Measurements from ENCODE around the gene CBR1. TPM values are rescaled to one million over a fixed set of nuclear protein-coding genes. Genes with fewer than 3 reads are reported as not detected.
A peak's percentile ranks its signal among the peaks of the same experiment; 100 is the strongest.

CBR1 gene
- total RNA-seq (2013) = 63.1 TPM
- 100 to 1,000 TPM in 2 of 3 donors, 10 to 100 TPM in 1; 36.9 to 114 (median 100) TPM for polyA plus RNA-seq
- polyA minus RNA-seq = 59.3 and 146 TPM in 2 replicates
- 1.3 to 8.0 (median 5.4) reads per million in 11 experiments for total RNA-seq

- peaks cover 29 to 35% of the 10 kb centered on the region in 2 donors for H3K36me3 Mint-ChIP-seq
- Histone ChIP-seq H3K36me3 (replicated peaks in 1 of 2; ENCODE audit: control insufficient read depth in 1 of 2, insufficient read depth in 2 of 2, low read length in 2 of 2) (peaks cover 16 to 34% of the 10 kb centered on the region in 2 donors), H3K79me2 (ENCODE audit: insufficient read depth, low read length) (peaks cover 14% of the 10 kb centered on the region), H4K20me1 (ENCODE audit: insufficient read depth, low read length) (peaks cover 3% of the 10 kb centered on the region), H3K27me3 (ENCODE audit: control insufficient read depth in 2 of 2, insufficient read depth in 2 of 2, low read length in 2 of 2) (no peaks in the 10 kb centered on the region), H3K9ac (ENCODE audit: insufficient read depth, low read length, poor library complexity, severe bottlenecking) (peak within 1 kb of the TSS; percentile 64), H3K4me3 (replicated peaks in 1 of 3; ENCODE audit: low read depth in 2 of 3, low read length in 3 of 3) (peak within 1 kb of the TSS; percentile 50 to 87 (median 78)), H3K4me1 (ENCODE audit: control insufficient read depth in 1 of 2, insufficient read depth in 2 of 2, low read length in 2 of 2) (peaks cover 26 to 41% of the 10 kb centered on the region in 2 donors), H2AFZ (ENCODE audit: insufficient read depth, low read depth, low read length, poor library complexity, severe bottlenecking) (peak within 1 kb of the TSS; percentile 97), H3K27ac (ENCODE audit: low read depth in 1 of 2, low read length in 2 of 2) (peak within 1 kb of the TSS; percentile 13 to 68), H3K9me3 (replicated peaks in 1 of 2; ENCODE audit: control insufficient read depth in 1 of 2, insufficient read depth in 1 of 2, low read length in 2 of 2) (peaks cover 10 to 13% of the 10 kb centered on the region in 2 donors), H3K4me2 (replicated peaks; ENCODE audit: extremely low read depth, low read length, poor library complexity, severe bottlenecking) (peak within 1 kb of the TSS; percentile 76)
- TF ChIP-seq CTCF (IDR thresholded peaks at IDR 0.05) = no peak
- H3K4me1 Mint-ChIP-seq = peaks cover 47% of the 10 kb centered on the region
- intact Hi-C loops (cut with micrococcal nuclease) = loop anchor here (5.0 to 10.0 kb wide), 2 partner anchors 45 to 252 kb away; partner anchors contain the start of gene MORC3 (in 1 of the 2)
- peaks cover 0 to 4% (median 3%) of the 10 kb centered on the region in 3 donors for H3K27me3 Mint-ChIP-seq (ENCODE audit: low read depth in 3 of 3)
- DNase-seq = peak; percentile 90 to 91 (median 91)
- H3K9me3 Mint-ChIP-seq = peaks cover 5 to 24% (median 12%) of the 10 kb centered on the region in 7 donors
- H3K4me3 Mint-ChIP-seq = peak within 1 kb of the TSS; percentile 89 to 94
- WGBS (ENCODE audit: insufficient coverage) = under 1% methylated on average over 71 of the region's 71 CpGs
- H3K27ac Mint-ChIP-seq = peak within 1 kb of the TSS; percentile 46 to 90 (median 77)
Observed at GRCh38 chr21:36069713-36070583, at the start of gene CBR1. CBR1 (plus strand) TSS chr21:36070024; CDS start chr21:36070116, 92 bp downstream.

- no peak overlapping the region for H3K4me3 Mint-ChIP-seq
- H3K9me3 ChIP-seq (replicated peaks in 1 of 2; ENCODE audit: control insufficient read depth in 1 of 2, insufficient read depth in 1 of 2, low read length in 2 of 2) = no peaks in the 10 kb centered on the region
- H3K27me3 Mint-ChIP-seq (ENCODE audit: low read depth in 3 of 3) = peaks cover 0 to 3% (median 2%) of the 10 kb centered on the region in 3 donors
- intact Hi-C loops (cut with micrococcal nuclease) = loop anchor here in 1 of 2 donors (10.0 kb wide), 1 partner anchor 177 kb away; no protein-coding TSS in a partner anchor
- H3K27ac ChIP-seq (ENCODE audit: low read depth in 1 of 2, low read length in 2 of 2) = no peak overlapping the region
- no peaks in the 10 kb centered on the region for H3K36me3 ChIP-seq (replicated peaks in 1 of 2; ENCODE audit: control insufficient read depth in 1 of 2, insufficient read depth in 2 of 2, low read length in 2 of 2)
- H3K9ac ChIP-seq (ENCODE audit: insufficient read depth, low read length, poor library complexity, severe bottlenecking) = no peak overlapping the region
- no peak for TF ChIP-seq CTCF (IDR thresholded peaks at IDR 0.05)
- H3K9me3 Mint-ChIP-seq = peaks cover 0 to 4% (median 0%) of the 10 kb centered on the region in 7 donors
- no peaks in the 10 kb centered on the region for H4K20me1 ChIP-seq (ENCODE audit: insufficient read depth, low read length)
- no peak overlapping the region for H3K27ac Mint-ChIP-seq
- H3K79me2 ChIP-seq (ENCODE audit: insufficient read depth, low read length) = no peaks in the 10 kb centered on the region
- no peak overlapping the region for H3K4me3 ChIP-seq (replicated peaks in 1 of 3; ENCODE audit: low read depth in 2 of 3, low read length in 3 of 3)
- no peaks in the 10 kb centered on the region for H3K27me3 ChIP-seq (ENCODE audit: control insufficient read depth in 2 of 2, insufficient read depth in 2 of 2, low read length in 2 of 2)
- H3K36me3 Mint-ChIP-seq = no peaks in the 10 kb centered on the region
- 90% methylated on average over 7 of the region's 11 CpGs for WGBS (ENCODE audit: insufficient coverage)
- H3K4me1 ChIP-seq (ENCODE audit: control insufficient read depth in 1 of 2, insufficient read depth in 2 of 2, low read length in 2 of 2) = no peaks in the 10 kb centered on the region
- peaks cover 8% of the 10 kb centered on the region for H3K4me1 Mint-ChIP-seq
- H2AFZ ChIP-seq (ENCODE audit: insufficient read depth, low read depth, low read length, poor library complexity, severe bottlenecking) = no peak overlapping the region
- no peak for DNase-seq
- no peak overlapping the region for H3K4me2 ChIP-seq (replicated peaks; ENCODE audit: extremely low read depth, low read length, poor library complexity, severe bottlenecking)
Observed at GRCh38 chr21:36021251-36021837, 48.5 kb upstream of the CBR1 start.
